Caki2 (cell line): ENCODE data around the gene TECPR2. TPM values are rescaled to one million over a fixed set of nuclear protein-coding genes. Genes with fewer than 3 reads are reported as not detected.

Experiments used
- DNase-seq: peaks from one replicate; pipeline ENCODE4 v3.0.0-alpha.2; 2015; ENCODE audit warnings: low read depth
- in situ Hi-C: cut with HindIII; loops from 2 replicates; pipeline ENCODE4 v1.10.0; 2016; ENCODE audit warnings: low sequenced_read_pairs, low pct_unique_long_range_greater_than_20kb, mixed read lengths
- total RNA-seq: library from RNA; depleted of rRNA; stranded (reverse); fragments of >200 nt; shearing (Covaris generic); gene quantifications from 2 replicates; pipeline ENCODE4 v1.2.3, GENCODE V29; 2014; ENCODE audit warnings: low replicate concordance

Gene TECPR2
- total RNA-seq, 1 experiment from 2014 or later, result 2.0 TPM

GRCh38 chr14:102415671-102416070 lies 52.9 kb downstream of the TECPR2 start:
- in situ Hi-C loops, result no loop called here
- no peak for DNase-seq

- DNase-seq, result no peak
- in situ Hi-C loops, result no loop called here
Measured at GRCh38 chr14:102417001-102417431, 54.3 kb downstream of the TECPR2 start.

GRCh38 chr14:102417646-102418045 lies 54.9 kb downstream of the TECPR2 start:
- in situ Hi-C loops, result no loop called here
- DNase-seq, result no peak

- in situ Hi-C loops, result no loop called here
- DNase-seq, result no peak
Measured at GRCh38 chr14:102418169-102418852, 55.6 kb downstream of the TECPR2 start.

- in situ Hi-C loops, result no loop called here
Measured at GRCh38 chr14:102418853-102419240, 56.1 kb downstream of the TECPR2 start.

GRCh38 chr14:102419276-102419675 lies 56.5 kb downstream of the TECPR2 start:
- no peak for DNase-seq
- in situ Hi-C loops, result no loop called here

More at GRCh38 chr14:102418853-102419240, 56.1 kb downstream of the TECPR2 start:
- no peak for DNase-seq

- in situ Hi-C loops, result no loop called here
Measured at GRCh38 chr14:102419716-102420115, 57.0 kb downstream of the TECPR2 start.

GRCh38 chr14:102421411-102422057 lies 58.8 kb downstream of the TECPR2 start:
- in situ Hi-C loops, result no loop called here
- no peak for DNase-seq

More at GRCh38 chr14:102419716-102420115, 57.0 kb downstream of the TECPR2 start:
- DNase-seq, result no peak

- in situ Hi-C loops, result no loop called here
Measured at GRCh38 chr14:102424520-102424919, 61.8 kb downstream of the TECPR2 start.

GRCh38 chr14:102424923-102425322 lies 62.2 kb downstream of the TECPR2 start:
- no peak for DNase-seq
- in situ Hi-C loops, result no loop called here

More at GRCh38 chr14:102424520-102424919, 61.8 kb downstream of the TECPR2 start:
- no peak for DNase-seq

- in situ Hi-C loops, result no loop called here
- DNase-seq, result no peak
Measured at GRCh38 chr14:102426796-102427195, 64.1 kb downstream of the TECPR2 start.

GRCh38 chr14:102427642-102428041 lies 64.9 kb downstream of the TECPR2 start:
- no peak for DNase-seq
- in situ Hi-C loops, result no loop called here

GRCh38 chr14:102430212-102430908 lies 67.6 kb downstream of the TECPR2 start:
- in situ Hi-C loops, result no loop called here
- no peak for DNase-seq

GRCh38 chr14:102431751-102432150 lies 69.0 kb downstream of the TECPR2 start:
- no peak for DNase-seq
- in situ Hi-C loops, result no loop called here

- in situ Hi-C loops, result no loop called here
- no peak for DNase-seq
Measured at GRCh38 chr14:102434647-102435175, 72.0 kb downstream of the TECPR2 start.

GRCh38 chr14:102437997-102438915 lies 75.5 kb downstream of the TECPR2 start:
- in situ Hi-C loops, result no loop called here
- peak; percentile 47 for DNase-seq

GRCh38 chr14:102439556-102439955 lies 76.8 kb downstream of the TECPR2 start:
- in situ Hi-C loops, result no loop called here

GRCh38 chr14:102440392-102440791 lies 77.7 kb downstream of the TECPR2 start:
- in situ Hi-C loops, result no loop called here
- DNase-seq, result no peak

More at GRCh38 chr14:102439556-102439955, 76.8 kb downstream of the TECPR2 start:
- no peak for DNase-seq
